ENCODE results near the gene DTNBP1. TPM values are rescaled to one million over a fixed set of nuclear protein-coding genes. Genes with fewer than 3 reads are reported as not detected.

The DTNBP1 gene
- total RNA-seq, 2 experiments from 2014 or later = 9.8 to 28.0 TPM

DNA sequence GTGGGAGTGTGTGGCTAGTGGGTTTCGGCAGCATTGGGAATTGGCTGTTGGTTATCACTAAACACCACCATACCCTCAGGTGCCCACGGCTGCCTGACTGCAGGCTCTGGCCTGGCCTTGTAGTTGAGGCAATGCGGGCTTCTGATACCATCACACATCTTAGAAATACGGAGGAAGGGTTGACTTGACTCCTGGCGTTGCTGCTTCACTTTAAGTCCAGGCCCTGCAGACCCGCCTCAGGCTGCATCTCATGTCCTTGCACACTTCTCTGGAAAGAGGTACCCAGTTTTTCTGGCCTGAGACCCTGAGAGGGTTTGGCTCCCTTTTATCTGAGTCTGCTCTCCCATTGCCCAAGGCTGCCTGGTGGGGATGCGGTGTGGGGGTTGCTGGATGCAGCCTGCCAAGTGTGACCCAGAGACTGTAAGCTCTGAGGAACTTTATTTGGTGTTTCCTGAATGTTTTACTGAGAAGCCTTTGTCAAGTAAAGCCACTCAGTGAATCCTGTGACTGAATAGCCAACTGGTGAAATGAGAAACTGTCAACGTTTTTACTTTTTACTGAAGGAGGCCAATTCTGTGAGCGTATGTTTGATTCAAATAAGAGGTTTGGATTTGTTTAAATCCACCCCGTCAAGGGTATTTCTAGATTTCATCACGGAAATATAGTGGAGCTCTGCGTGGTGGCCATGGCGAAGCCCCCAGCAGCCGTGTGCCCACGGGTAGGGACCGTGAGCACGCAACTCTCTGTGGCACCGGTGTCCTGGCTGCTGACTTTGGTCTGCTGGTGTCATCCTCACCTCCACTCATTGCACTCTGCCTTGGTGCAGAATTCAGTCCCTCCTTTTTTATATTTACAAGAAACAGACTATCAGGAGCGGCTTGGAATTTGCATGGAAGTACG lies 160.1 kb downstream of the DTNBP1 start:
- DNase-seq (ENCODE audit: low spot score) = no peak
- BruUV-seq (replicated peaks) = no TSS peak
- H3K4me2 ChIP-seq (ENCODE audit: low read length) = no peak overlapping the region

GRCh38 chr6:15501826-15502445 lies 160.9 kb downstream of the DTNBP1 start:
- H3K4me2 ChIP-seq (ENCODE audit: low read length) = no peak overlapping the region
- H3K9me2 ChIP-seq (ENCODE audit: insufficient read depth, low read length) = no peaks in the 10 kb centered on the region
- H3K36me3 ChIP-seq (ENCODE audit: insufficient read depth, low read length) = 0 out of 2 replicates have a peak, but pooled peaks cover 3% of the 10 kb centered on the region
- no peaks in the 10 kb centered on the region for H3K79me2 ChIP-seq (ENCODE audit: insufficient read depth, low read depth, low read length)
- DNase-seq (ENCODE audit: low spot score) = no peak
- ChIA-PET POLR2A (no interaction called here), CTCF (ENCODE audit: unreplicated experiment) (no interaction called here)
- H2AFZ ChIP-seq (ENCODE audit: low read length) = no peak overlapping the region
- H3K4me1 ChIP-seq (ENCODE audit: insufficient read depth, low read length, poor library complexity, severe bottlenecking) = no peaks in the 10 kb centered on the region
- TF ChIP-seq CTCF (conservative IDR thresholded peaks at IDR 0.05; ENCODE audit: low read length) (no peak), EZH2phosphoT487 (IDR thresholded peaks at IDR 0.05; ENCODE audit: borderline replicate concordance, low read depth, low read length) (no peak)
- BruUV-seq (replicated peaks) = no TSS peak
- no peaks in the 10 kb centered on the region for H3K9me3 ChIP-seq (ENCODE audit: low read length)
- H3K4me3 ChIP-seq (ENCODE audit: low read depth, low read length, poor library complexity, severe bottlenecking) = no peak overlapping the region
- intact Hi-C loops (cut with micrococcal nuclease; ENCODE audit: unreplicated experiment) = no loop called here
- no peaks in the 10 kb centered on the region for H4K20me1 ChIP-seq (ENCODE audit: insufficient read depth, low read length)
- no peak overlapping the region for H3K27ac ChIP-seq (ENCODE audit: low read depth, low read length, poor library complexity, severe bottlenecking)

More for the DNA sequence above, 160.1 kb downstream of the DTNBP1 start:
- H3K79me2 ChIP-seq (ENCODE audit: insufficient read depth, low read depth, low read length) = no peaks in the 10 kb centered on the region
- intact Hi-C loops (cut with micrococcal nuclease; ENCODE audit: unreplicated experiment) = no loop called here
- TF ChIP-seq CTCF (conservative IDR thresholded peaks at IDR 0.05; ENCODE audit: low read length) (no peak), EZH2phosphoT487 (IDR thresholded peaks at IDR 0.05; ENCODE audit: borderline replicate concordance, low read depth, low read length) (no peak)
- ChIA-PET POLR2A (no interaction called here), CTCF (ENCODE audit: unreplicated experiment) (no interaction called here)
- peaks cover 7% of the 10 kb centered on the region; the same call in 1 of the 2 replicates for H3K36me3 ChIP-seq (ENCODE audit: insufficient read depth, low read length)
- no peak overlapping the region for H3K27ac ChIP-seq (ENCODE audit: low read depth, low read length, poor library complexity, severe bottlenecking)
- H3K4me1 ChIP-seq (ENCODE audit: insufficient read depth, low read length, poor library complexity, severe bottlenecking) = no peaks in the 10 kb centered on the region
- no peaks in the 10 kb centered on the region for H3K9me2 ChIP-seq (ENCODE audit: insufficient read depth, low read length)
- H3K9me3 ChIP-seq (ENCODE audit: low read length) = no peaks in the 10 kb centered on the region
- H4K20me1 ChIP-seq (ENCODE audit: insufficient read depth, low read length) = no peaks in the 10 kb centered on the region
- no peak overlapping the region for H3K4me3 ChIP-seq (ENCODE audit: low read depth, low read length, poor library complexity, severe bottlenecking)
- no peak overlapping the region for H2AFZ ChIP-seq (ENCODE audit: low read length)

Data from OCI-LY7 (cell line).